GM21423 (cell line): ENCODE data around the gene SDCCAG8.
A peak's percentile ranks its signal among the peaks of the same experiment; 100 is the strongest.

Experiments used
- ATAC-seq: cut with Tn5 transposase; IDR thresholded peaks from one replicate; pipeline ENCODE4 v1.9.1; 2021; ENCODE audit warnings: mild to moderate bottlenecking, moderate library complexity; ENCODE audit not compliant: unreplicated experiment

SDCCAG8 gene

GRCh38 chr1:243254233-243254926 is 1.5 kb upstream of the SDCCAG8 start:
- peak; percentile 21 for ATAC-seq

DNA sequence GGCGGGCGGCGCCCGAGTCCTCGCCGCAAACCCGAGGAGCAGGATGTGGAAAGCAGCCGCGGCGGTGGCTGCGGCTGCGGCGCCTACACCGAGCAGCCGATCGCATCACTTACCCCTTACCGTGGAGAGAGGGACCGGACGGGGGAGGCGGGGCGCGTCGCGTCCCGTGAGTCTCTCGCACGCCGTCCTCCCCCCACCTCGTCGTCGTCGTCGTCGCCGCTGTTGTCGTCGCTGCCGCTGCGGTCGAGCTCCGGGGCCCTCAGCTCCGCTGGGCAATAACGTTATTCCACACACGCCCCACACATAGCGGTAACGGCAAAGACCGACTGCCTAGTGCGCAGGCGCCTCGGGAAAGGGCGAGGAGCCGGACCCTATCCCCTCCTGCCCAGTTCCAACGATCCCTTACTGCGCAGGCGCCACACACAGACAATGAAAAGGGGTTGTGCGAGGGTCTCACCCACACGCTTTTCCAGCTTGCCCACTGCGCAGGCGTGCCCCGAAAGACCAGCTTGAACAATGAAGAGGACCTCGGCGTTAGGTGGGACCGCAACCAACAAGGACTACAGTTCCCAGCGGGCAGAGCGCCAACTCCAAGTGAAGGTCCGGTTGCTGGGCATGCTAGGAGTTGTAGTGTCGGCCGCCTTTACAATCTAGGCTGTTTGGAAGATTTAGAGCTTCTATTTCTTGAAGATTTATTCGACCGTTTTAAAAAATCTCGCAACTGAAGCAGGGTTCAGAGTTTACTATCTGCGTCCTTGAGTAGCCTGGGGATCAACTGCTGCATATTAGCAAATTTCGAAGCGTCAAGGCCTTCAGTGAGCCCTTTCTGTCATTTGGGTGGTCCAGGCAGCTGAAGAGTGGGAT is 682 bp upstream of the SDCCAG8 start, which contains the start of gene CEP170:
TSS of gene CEP170 (minus strand) at position 355 of the 864 bp plus-strand sequence. CDS start 30,001 bp downstream, outside the sequence.
- peak; percentile 42 for ATAC-seq

GRCh38 chr1:243256590-243256989 is 749 bp downstream of the SDCCAG8 start:
- ATAC-seq, result no peak

GRCh38 chr1:243257189-243257588 is 1.3 kb downstream of the SDCCAG8 start:
- no peak for ATAC-seq

- no peak for ATAC-seq
These were observed 2.9 kb downstream of the SDCCAG8 start for GRCh38 chr1:243258731-243259130.

GRCh38 chr1:243260221-243260880 is 4.5 kb downstream of the SDCCAG8 start:
- ATAC-seq, result no peak

DNA sequence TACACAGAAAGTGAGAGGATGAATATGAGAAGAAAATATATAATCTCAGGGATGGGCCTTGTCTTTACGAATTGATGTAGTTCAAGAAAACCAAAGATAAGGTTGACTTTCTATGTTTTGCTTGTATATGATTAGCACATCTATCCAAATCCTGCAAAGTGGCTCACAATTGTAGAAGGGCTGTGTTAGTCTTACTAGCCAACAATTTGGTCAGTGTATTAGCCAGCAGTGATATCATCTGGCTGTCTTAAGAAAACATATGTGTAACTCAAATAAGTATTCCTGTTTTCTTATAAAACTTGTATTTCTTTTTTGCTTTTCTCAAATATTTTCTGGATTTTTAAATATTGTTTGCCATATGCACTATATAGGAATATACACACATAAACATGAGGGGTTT is 5.5 kb downstream of the SDCCAG8 start:
- no peak for ATAC-seq

DNA sequence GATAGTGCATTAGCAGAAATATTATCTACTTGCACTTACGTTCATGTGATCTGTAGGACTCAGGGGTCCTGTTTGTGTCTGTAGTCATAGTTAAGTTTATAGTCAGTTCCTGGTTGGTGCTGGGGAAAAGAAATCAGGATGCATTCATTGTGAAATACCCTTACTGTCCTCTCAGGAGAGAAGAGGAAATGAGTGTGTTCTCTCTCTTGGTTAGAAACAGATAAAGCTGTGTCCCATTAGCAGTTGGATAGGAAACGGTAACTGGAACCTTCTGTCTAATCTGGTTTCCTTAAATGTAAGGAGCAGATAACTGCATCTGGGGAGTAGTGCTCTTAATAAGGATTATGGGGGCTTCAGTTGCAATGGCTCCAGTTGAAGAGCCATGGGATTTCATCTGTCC is 8.9 kb downstream of the SDCCAG8 start:
- no peak for ATAC-seq

GRCh38 chr1:243266231-243266630 is 10.4 kb downstream of the SDCCAG8 start:
- no peak for ATAC-seq

DNA sequence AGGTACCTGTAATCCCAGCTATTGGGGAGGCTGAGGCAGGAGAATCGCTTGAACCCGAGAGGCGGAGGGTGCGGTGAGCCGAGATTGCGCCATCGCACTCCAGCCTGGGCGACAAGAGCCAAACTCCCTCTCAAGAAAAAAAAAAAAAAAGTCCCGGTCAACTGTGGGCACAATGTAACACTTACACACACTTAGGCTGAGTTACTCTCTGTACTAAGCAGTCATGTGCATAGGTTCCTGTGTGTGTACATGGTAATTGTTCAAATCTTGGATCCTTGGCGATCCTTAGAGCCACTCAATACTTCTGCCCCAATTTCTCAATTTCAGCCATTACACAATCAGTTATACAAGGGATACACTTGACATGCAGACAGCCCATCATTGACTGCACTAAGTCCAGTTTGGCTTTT is 11.6 kb downstream of the SDCCAG8 start:
- ATAC-seq, result no peak

DNA sequence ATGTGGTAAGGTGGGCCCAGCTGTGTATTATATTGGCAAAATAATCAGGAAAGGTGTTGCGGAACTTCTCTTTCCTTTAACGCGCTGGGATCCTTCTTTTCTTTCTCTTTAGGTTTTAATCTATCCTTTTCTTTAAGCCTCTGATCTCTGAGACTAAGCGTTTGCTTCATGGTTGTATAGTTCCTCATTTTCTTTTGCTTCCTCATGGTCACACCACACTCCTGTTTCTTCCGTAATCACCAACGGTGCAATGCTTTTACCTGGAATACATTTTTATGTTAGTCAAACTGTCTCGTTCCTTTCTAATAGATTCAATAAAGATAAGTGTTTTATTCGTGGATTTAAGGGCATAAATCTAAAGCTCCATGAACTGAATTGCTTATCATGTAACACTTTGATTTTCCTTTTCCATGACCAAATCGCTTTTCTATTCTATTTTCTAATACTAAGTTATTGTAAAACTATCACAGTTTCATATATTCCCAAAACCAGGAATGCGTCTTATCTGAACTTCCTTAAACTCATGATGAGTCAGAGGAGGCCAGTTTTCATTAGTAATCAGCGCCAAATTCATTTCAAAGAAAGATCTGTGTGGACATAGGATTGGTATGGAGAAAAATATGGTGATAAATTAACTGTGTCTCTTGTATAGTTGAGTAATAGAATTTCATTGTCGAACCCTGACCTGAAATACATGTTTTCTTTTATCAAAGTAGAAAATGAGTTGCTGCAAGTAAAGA is 12.2 kb downstream of the SDCCAG8 start:
- no peak for ATAC-seq

DNA sequence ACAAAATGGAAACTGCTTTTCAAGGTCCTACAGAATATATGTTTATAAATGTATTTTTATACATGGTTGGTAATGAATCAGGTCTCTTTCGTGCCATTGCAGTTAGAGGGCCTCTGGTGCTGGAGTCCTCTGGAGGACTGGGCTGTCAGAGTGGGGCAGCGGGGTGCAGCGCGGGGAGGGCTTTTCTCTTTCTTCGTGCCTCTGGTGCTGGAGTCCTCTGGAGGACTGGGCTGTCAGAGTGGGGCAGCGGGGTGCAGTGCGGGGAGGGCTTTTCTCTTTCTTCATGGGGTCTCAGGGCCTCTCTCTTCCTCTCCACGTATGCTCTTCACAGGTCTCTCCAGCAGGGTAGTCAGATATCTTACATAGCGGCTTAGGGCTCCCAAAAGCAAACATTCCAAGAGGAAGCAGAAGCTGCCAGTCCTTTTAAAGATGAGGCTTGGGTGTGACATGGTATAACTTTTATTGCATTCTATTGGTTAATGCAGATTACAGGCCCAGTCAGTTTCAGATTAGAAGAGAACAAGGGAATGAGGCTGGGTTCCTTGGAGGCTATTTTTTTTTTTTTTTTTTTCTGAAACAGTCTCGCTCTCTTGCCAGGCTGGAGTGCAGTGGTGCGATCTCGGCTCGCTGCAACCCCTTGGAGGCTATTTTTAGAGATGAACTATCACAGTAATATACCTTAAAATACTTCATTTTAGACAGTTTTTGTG is 13.1 kb downstream of the SDCCAG8 start:
- no peak for ATAC-seq

GRCh38 chr1:243269461-243269801 is 13.6 kb downstream of the SDCCAG8 start:
- ATAC-seq, result peak; percentile 74

- ATAC-seq, result no peak
These were observed 14.4 kb downstream of the SDCCAG8 start for GRCh38 chr1:243270097-243270864.

- ATAC-seq, result no peak
These were observed 16.2 kb downstream of the SDCCAG8 start for GRCh38 chr1:243271996-243272395.

DNA sequence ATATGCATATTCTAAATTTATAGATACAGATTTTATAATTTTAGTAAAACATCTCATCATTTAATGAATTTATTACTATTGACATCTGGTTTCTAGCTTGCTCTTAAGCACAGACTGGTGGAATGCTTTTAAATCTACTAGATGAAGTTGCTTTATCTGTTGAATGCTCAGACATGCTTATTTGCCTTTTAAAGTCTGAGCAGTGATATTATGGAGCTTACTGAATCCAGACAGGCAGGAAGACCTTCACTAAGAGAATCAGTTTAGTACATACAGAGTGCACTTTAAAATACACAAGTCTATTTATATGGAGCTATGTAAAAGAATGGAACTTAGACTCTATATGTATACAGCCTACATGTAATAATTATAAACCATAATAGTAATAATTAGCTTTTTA is 16.6 kb downstream of the SDCCAG8 start:
- no peak for ATAC-seq

DNA sequence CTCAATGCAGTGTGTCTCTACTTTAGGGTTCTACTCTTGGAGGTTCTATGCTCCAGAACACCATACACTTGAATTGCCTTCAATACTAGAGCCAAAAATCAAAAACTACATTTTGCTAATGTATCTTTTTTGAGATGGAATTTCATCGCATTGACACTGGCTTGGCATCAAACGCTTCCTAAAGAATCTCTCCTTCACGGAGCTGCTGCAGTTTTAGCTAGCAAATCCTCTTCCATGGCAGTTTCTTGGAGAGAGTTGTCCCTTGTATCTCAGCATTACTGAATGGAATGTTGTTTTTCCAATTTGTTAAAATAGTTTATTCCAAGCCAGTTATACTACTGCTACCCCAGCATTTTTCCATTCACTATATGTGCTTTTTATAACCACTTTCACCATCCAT is 17.7 kb downstream of the SDCCAG8 start:
- ATAC-seq, result no peak

DNA sequence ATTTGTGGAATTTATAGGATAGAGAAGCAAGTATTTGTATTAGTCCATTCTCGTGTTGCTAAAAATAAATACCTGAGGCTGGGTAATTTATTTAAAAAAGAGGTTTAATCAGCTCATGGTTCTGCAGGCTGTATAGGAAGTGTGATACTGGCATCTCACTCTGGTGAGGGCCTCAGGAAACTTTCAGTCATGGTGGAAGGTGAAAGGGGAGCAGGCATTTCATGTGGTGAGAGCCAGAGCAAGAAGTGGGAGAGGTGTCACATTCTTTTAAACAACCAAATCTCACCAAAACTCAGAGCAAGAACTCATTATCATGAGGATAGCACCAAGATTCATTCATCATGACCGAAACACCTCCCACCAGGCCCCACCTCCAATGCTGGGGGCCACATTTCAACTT is 18.1 kb downstream of the SDCCAG8 start:
- ATAC-seq, result no peak

GRCh38 chr1:243275316-243275715 is 19.5 kb downstream of the SDCCAG8 start:
- ATAC-seq, result no peak
